ENCODE measurements around the gene EPX.

EPX gene

DNA sequence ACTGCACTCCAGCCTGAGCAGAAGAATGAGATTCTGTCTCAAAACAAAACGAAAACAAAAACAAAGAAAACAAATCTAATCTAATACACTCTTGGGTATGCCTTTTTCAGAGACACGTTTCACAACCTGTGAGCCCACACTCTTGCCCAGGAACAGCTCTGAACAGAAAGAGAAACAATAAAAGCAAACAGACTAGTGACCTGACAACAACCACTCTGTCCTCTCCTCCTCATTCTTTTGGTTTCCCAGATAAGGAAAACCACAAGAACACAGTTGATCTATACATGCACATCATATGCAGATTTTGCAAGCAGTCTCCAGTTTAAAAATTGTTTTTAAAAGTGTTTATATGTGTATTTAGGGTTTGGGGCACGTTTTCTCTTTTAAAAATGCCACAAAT, 25.2 kb downstream of the EPX start:
- Histone ChIP-seq H3K27ac (no peak overlapping the region), H3K4me3 (ENCODE audit: low read depth, low read length) (no peak overlapping the region), H3K36me3 (ENCODE audit: control insufficient read depth, insufficient read depth, low read length) (no peaks in the 10 kb centered on the region), H3K4me1 (no peaks in the 10 kb centered on the region), H3K9ac (no peak overlapping the region), H3K4me2 (ENCODE audit: low read length) (no peak overlapping the region), H3K9me3 (ENCODE audit: control insufficient read depth, low read length) (no peaks in the 10 kb centered on the region), H3K27me3 (ENCODE audit: control insufficient read depth, insufficient read depth, low read length) (no peaks in the 10 kb centered on the region), H2AFZ (no peak overlapping the region), H3K79me2 (no peaks in the 10 kb centered on the region)
- TF ChIP-seq CTCF (IDR thresholded peaks at IDR 0.05), result no peak

DNA sequence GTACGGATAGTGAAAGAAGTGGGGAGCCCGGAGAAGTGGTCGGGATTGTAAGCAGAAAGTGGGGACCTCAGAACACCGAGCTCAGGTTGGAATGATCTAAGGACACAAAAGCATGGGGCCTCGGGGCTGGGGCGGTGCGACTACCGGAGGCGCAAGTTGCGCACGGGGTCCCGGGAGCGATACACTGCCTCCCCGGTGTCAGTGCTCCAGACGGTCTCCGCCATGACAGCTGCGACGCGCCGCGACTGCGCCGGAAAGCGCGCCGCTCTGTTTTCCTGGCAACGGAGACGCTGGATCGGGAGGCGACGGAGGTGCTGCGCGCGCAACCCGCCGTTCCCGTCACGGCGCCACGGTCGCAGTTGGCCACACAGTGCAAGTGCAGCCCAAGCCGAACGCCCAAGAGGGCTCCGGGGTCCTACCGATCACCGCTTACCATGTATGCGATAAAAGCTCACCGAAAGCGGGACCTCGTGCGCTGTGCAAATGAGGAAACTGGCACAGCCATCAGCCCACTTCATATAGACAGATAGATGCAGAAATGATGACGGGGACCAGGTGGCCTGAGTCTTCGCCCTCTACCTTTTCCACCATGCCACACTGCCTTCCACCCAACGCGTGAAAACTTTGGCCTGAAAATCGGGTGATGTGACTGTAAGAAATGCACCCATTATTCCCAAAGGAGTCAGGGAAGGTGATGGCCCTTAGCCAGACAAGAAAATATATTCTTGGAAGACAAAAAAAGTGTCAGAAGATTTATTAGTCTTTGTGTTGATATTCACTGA, 26.7 kb downstream of the EPX start, which contains the start of gene MKS1:
MKS1 (minus strand) TSS at position 249 of the 782 bp plus-strand sequence; CDS start at position 224, 25 bp downstream.
- Histone ChIP-seq H3K79me2 (no peaks in the 10 kb centered on the region), H3K4me1 (no peaks in the 10 kb centered on the region), H3K27me3 (ENCODE audit: control insufficient read depth, insufficient read depth, low read length) (no peaks in the 10 kb centered on the region), H3K9me3 (ENCODE audit: control insufficient read depth, low read length) (no peaks in the 10 kb centered on the region), H3K4me2 (ENCODE audit: low read length) (peak within 1 kb of the TSS; percentile 95), H3K4me3 (ENCODE audit: low read depth, low read length) (peak within 1 kb of the TSS; percentile 83), H3K27ac (peak within 1 kb of the TSS; percentile 54), H3K9ac (no peak within 1 kb of the TSS), H2AFZ (peak within 1 kb of the TSS; percentile 94), H3K36me3 (ENCODE audit: control insufficient read depth, insufficient read depth, low read length) (no peaks in the 10 kb centered on the region)
- peak; percentile 83 for TF ChIP-seq CTCF (IDR thresholded peaks at IDR 0.05)

GRCh38 chr17:58219789-58220183, 27.3 kb downstream of the EPX start:
- H3K27me3 ChIP-seq (ENCODE audit: control insufficient read depth, insufficient read depth, low read length), result no peaks in the 10 kb centered on the region
- H3K4me2 ChIP-seq (ENCODE audit: low read length), result peak overlapping the region; percentile 95
- H3K4me1 ChIP-seq, result no peaks in the 10 kb centered on the region
- H3K4me3 ChIP-seq (ENCODE audit: low read depth, low read length), result peak overlapping the region; percentile 83
- H3K9ac ChIP-seq, result no peak overlapping the region
- no peaks in the 10 kb centered on the region for H3K36me3 ChIP-seq (ENCODE audit: control insufficient read depth, insufficient read depth, low read length)
- TF ChIP-seq CTCF (IDR thresholded peaks at IDR 0.05), result no peak
- H2AFZ ChIP-seq, result peak overlapping the region; percentile 94
- H3K79me2 ChIP-seq, result no peaks in the 10 kb centered on the region
- no peaks in the 10 kb centered on the region for H3K9me3 ChIP-seq (ENCODE audit: control insufficient read depth, low read length)
- H3K27ac ChIP-seq, result peak overlapping the region; percentile 54

DNA sequence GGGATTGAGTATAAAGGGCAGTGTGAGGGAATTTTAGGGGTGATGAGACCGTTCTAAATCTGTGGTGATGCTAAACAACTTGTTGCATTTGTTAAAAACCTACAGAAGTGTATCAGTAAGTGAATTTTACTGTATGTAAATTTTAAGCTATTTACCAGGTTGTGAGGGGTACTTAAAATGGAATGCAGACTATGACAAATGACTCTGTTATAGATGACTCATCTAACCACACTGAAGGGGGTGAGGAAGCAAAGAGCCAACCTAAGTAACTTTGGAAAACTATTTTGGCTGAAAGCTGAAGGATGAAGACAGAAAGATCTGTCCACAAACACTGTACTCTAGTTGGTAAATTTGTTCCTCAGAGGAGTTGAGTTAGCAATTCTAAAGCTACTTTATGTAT, 31.8 kb downstream of the EPX start:
- Histone ChIP-seq H3K4me3 (ENCODE audit: low read depth, low read length) (no peak overlapping the region), H3K27me3 (ENCODE audit: control insufficient read depth, insufficient read depth, low read length) (no peaks in the 10 kb centered on the region), H3K79me2 (no peaks in the 10 kb centered on the region), H3K36me3 (ENCODE audit: control insufficient read depth, insufficient read depth, low read length) (no peaks in the 10 kb centered on the region), H3K4me2 (ENCODE audit: low read length) (no peak overlapping the region), H2AFZ (no peak overlapping the region), H3K4me1 (no peaks in the 10 kb centered on the region), H3K27ac (no peak overlapping the region), H3K9me3 (ENCODE audit: control insufficient read depth, low read length) (no peaks in the 10 kb centered on the region), H3K9ac (no peak overlapping the region)
- no peak for TF ChIP-seq CTCF (IDR thresholded peaks at IDR 0.05)

DNA sequence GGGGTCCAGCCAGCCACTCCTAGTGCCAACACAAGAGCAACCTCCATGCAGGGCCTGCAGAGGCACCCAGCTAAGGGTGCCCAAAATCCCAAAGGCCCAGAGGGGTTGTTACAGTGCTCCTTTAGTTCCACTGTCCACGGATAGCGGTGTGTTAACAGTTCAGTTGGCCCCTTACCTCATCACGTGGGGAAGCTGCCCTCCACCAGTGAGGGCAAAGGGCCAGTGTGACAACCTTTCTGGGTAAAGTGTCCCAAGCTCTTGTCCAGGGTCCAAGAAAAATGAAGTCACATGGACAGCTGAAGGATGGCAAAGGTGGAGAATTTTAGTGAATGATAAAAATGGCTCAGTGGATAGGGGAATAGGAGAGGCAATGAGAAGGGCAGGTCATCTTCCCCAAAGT, 35.2 kb downstream of the EPX start:
- Histone ChIP-seq H3K4me3 (ENCODE audit: low read depth, low read length) (no peak overlapping the region), H3K9me3 (ENCODE audit: control insufficient read depth, low read length) (no peaks in the 10 kb centered on the region), H3K27ac (no peak overlapping the region), H3K27me3 (ENCODE audit: control insufficient read depth, insufficient read depth, low read length) (no peaks in the 10 kb centered on the region), H2AFZ (no peak overlapping the region), H3K79me2 (no peaks in the 10 kb centered on the region), H3K4me1 (no peaks in the 10 kb centered on the region), H3K36me3 (ENCODE audit: control insufficient read depth, insufficient read depth, low read length) (no peaks in the 10 kb centered on the region), H3K9ac (no peak overlapping the region), H3K4me2 (ENCODE audit: low read length) (no peak overlapping the region)
- TF ChIP-seq CTCF (IDR thresholded peaks at IDR 0.05), result no peak
